Endothelial cell of umbilical vein (primary cell): ENCODE measurements around the gene CSMD2. TPM values are rescaled to one million over a fixed set of nuclear protein-coding genes. Genes with fewer than 3 reads are reported as not detected.

ENCODE experiments used
- BruUV-seq: library from RNA; stranded (reverse); fragments of 400-500 nt; replicated peaks from 2 replicates; lab custom pipeline; 2021; lab: Mats Ljungman, UMichigan
- CTCF ChIA-PET: fragments of 300-600, 350-600 bp; sonication (Branson Sonifier 250); formaldehyde crosslinking; loops from one replicate; lab custom pipeline; 2021; ENCODE audit warnings: antibody characterized with exemption, inconsistent platforms; lab: Charles Lee
- POLR2A ChIA-PET: fragments of 300-600, 350-600 bp; sonication (Branson Sonifier 250); formaldehyde crosslinking; loops from one replicate; lab custom pipeline; 2021; ENCODE audit warnings: antibody characterized with exemption, inconsistent platforms; lab: Charles Lee
- DNase-seq: peaks from one replicate; pipeline ENCODE4 v3.0.0-alpha.2; 2011; ENCODE audit warnings: low read depth, low spot score
- FAIRE-seq: peaks from 2 replicates; lab custom pipeline; 2011; peaks lifted over from hg19 to GRCh38; lab: Jason Lieb, UNC
- H2AFZ ChIP-seq: 2 replicates; pipeline ENCODE4 v1.6.0; 2012; ENCODE audit warnings: low read depth, low read length, control low read depth, inconsistent platforms
- H3K27ac ChIP-seq: 2 replicates; pipeline ENCODE4 v1.5.1; 2011; ENCODE audit warnings: low read depth, mild to moderate bottlenecking, control low read depth, low read length, moderate library complexity; ENCODE audit not compliant: insufficient read depth
- H3K27me3 ChIP-seq, 2 experiments: 2 replicates each; pipeline versions ENCODE4 v1.6.0 to v1.6.1; 2011; ENCODE audit warnings: low read length in 2 of 2, mixed read lengths in 1 of 2; ENCODE audit not compliant: control insufficient read depth in 2 of 2, insufficient read depth in 2 of 2
- H3K36me3 ChIP-seq, 2 experiments: 2 replicates in 1 of 2; 3 replicates in 1 of 2; pipeline ENCODE4 v1.5.1; 2011; ENCODE audit warnings: low read length in 2 of 2, mild to moderate bottlenecking in 1 of 2, moderate library complexity in 1 of 2; ENCODE audit not compliant: control insufficient read depth in 2 of 2, insufficient read depth in 2 of 2; ENCODE audit errors: extremely low read depth in 1 of 2
- H3K4me1 ChIP-seq: 3 replicates; pipeline ENCODE4 v1.5.1; 2011; ENCODE audit warnings: mild to moderate bottlenecking, low read length; ENCODE audit not compliant: control insufficient read depth, insufficient read depth; ENCODE audit errors: extremely low read depth
- H3K4me2 ChIP-seq: 2 replicates; pipeline ENCODE4 v1.6.1; 2011; ENCODE audit warnings: low read length, control low read depth, mixed read lengths; ENCODE audit not compliant: insufficient read depth
- H3K4me3 ChIP-seq, 3 experiments: fragments of 200-600 bp in 1 of 3; sonication (generic), shearing (Covaris generic) in 1 of 3; replicated peaks in 1 of 3; 2 replicates each; pipeline ENCODE4 v1.5.1; 2011 to 2016; ENCODE audit warnings: control low read depth in 3 of 3, low read length in 3 of 3, mild to moderate bottlenecking in 2 of 3, inconsistent platforms in 1 of 3, low read depth in 1 of 3, moderate library complexity in 1 of 3; ENCODE audit not compliant: insufficient read depth in 1 of 3
- H3K79me2 ChIP-seq: 2 replicates; pipeline ENCODE4 v1.6.0; 2012; ENCODE audit warnings: low read length, inconsistent platforms; ENCODE audit not compliant: control insufficient read depth, insufficient read depth
- H3K9ac ChIP-seq: replicated peaks from 2 replicates; pipeline ENCODE3; 2011; ENCODE audit warnings: low read length, control low read depth; ENCODE audit not compliant: insufficient read depth; ENCODE audit errors: extremely low read depth
- H3K9me1 ChIP-seq: replicated peaks from 3 replicates; pipeline ENCODE4 v1.6.0; 2011; ENCODE audit warnings: mild to moderate bottlenecking, low read length; ENCODE audit not compliant: control insufficient read depth, insufficient read depth; ENCODE audit errors: extremely low read depth
- H3K9me3 ChIP-seq: replicated peaks from 2 replicates; pipeline ENCODE4 v1.5.1; 2012; ENCODE audit warnings: low read length, inconsistent platforms; ENCODE audit not compliant: control insufficient read depth, insufficient read depth
- H4K20me1 ChIP-seq: replicated peaks from 2 replicates; pipeline ENCODE3; 2011; ENCODE audit warnings: mild to moderate bottlenecking, low read length; ENCODE audit not compliant: control insufficient read depth, insufficient read depth; ENCODE audit errors: extremely low read depth
- CTCF ChIP-seq, 2 donors: IDR thresholded peaks; 1 replicate in 1 of 2; 2 replicates in 1 of 2; pipeline ENCODE4 v1.5.1; 2011; ENCODE audit warnings: low read length in 2 of 2, mild to moderate bottlenecking in 2 of 2, moderate library complexity in 2 of 2, control low read depth in 1 of 2, inconsistent platforms in 1 of 2, low read depth in 1 of 2; ENCODE audit not compliant: insufficient read depth in 1 of 2; ENCODE audit errors: extremely low read depth in 1 of 2
- EZH2 ChIP-seq: IDR thresholded peaks from 2 replicates; pipeline ENCODE4 v1.6.1; 2012; ENCODE audit warnings: borderline replicate concordance, low read depth, mild to moderate bottlenecking, moderate library complexity, low read length, inconsistent platforms; ENCODE audit not compliant: severe bottlenecking
- FOS ChIP-seq: IDR thresholded peaks from 2 replicates; pipeline ENCODE4 v1.6.1; 2011; ENCODE audit warnings: mild to moderate bottlenecking, low read length, moderate library complexity, borderline replicate concordance; ENCODE audit not compliant: insufficient read depth
- GATA2 ChIP-seq: IDR thresholded peaks from 2 replicates; pipeline ENCODE4 v1.7.0; 2011; ENCODE audit warnings: low read depth, mild to moderate bottlenecking, moderate library complexity, mixed read lengths, low read length; ENCODE audit not compliant: insufficient read length, insufficient read depth
- JUN ChIP-seq: IDR thresholded peaks from 2 replicates; pipeline ENCODE4 v1.6.1; 2011; ENCODE audit warnings: borderline replicate concordance, low read depth; ENCODE audit not compliant: insufficient read length, insufficient read depth
- MAX ChIP-seq: IDR thresholded peaks from 2 replicates; pipeline ENCODE4 v1.6.1; 2011; ENCODE audit not compliant: insufficient read depth, insufficient read length
- MYC ChIP-seq: IDR thresholded peaks from one replicate; pipeline ENCODE4 v1.6.1; 2011; ENCODE audit warnings: mild to moderate bottlenecking, low read depth, low read length
- POLR2A ChIP-seq: IDR thresholded peaks from 2 replicates; pipeline ENCODE4 v1.6.1; 2012; ENCODE audit warnings: low read depth, mild to moderate bottlenecking, control low read depth, low read length
- POLR2AphosphoS5 ChIP-seq: IDR thresholded peaks from 2 replicates; pipeline ENCODE4 v1.6.1; 2012; ENCODE audit warnings: low read depth, mild to moderate bottlenecking, control low read depth, low read length, moderate library complexity; ENCODE audit not compliant: insufficient read depth
- dilution Hi-C: fragments of 300-500 bp; cut with MboI; formaldehyde crosslinking; loops from one replicate; pipeline ENCODE4 v1.15.0; 2019; ENCODE audit warnings: low sequenced_read_pairs; ENCODE audit not compliant: extremely low pct_ligation_motif_present
- intact Hi-C: fragments of 100-400 bp; cut with micrococcal nuclease; formaldehyde crosslinking; loops from one replicate; pipeline ENCODE4 v1.10.0; 2022
- polyA plus RNA-seq, 4 experiments: library from polyadenylated mRNA; depleted of rRNA in 3 of 4; stranded (reverse) in 3 of 4; unstranded in 1 of 4; fragments of >200 nt; gene quantifications; 2 replicates each; pipeline versions ENCODE4 v1.2.1 to v1.2.3, GENCODE V29; 2011 to 2012; ENCODE audit warnings: missing spikeins in 1 of 4
- total RNA-seq: library from RNA; stranded (reverse); gene quantifications from 2 replicates; pipeline ENCODE4 v1.2.3, GENCODE V29; 2021

CSMD2 gene
- total and polyA plus RNA-seq, 2 donors (not counting 3 experiments of a cell fraction or from before 2014, with no cell fraction given) = under 0.01 TPM; not detected in 1

GRCh38 chr1:33714421-33714820 is 450.6 kb downstream of the CSMD2 start:
- no peak overlapping the region for H3K27ac ChIP-seq
- no peak overlapping the region for H2AFZ ChIP-seq
- H3K4me3 ChIP-seq = no peak overlapping the region
- no peaks in the 10 kb centered on the region for H3K4me1 ChIP-seq
- no TSS peak for BruUV-seq
- no peak overlapping the region for H3K9ac ChIP-seq
- intact Hi-C loops = no loop called here
- no peaks in the 10 kb centered on the region for H3K27me3 ChIP-seq
- no peak for DNase-seq
- H3K9me3 ChIP-seq = no peaks in the 10 kb centered on the region
- H3K4me2 ChIP-seq = no peak overlapping the region
- ChIA-PET CTCF (no interaction called here), POLR2A (no interaction called here)
- H3K36me3 ChIP-seq = no peaks in the 10 kb centered on the region
- no peaks in the 10 kb centered on the region for H3K79me2 ChIP-seq
- no peak for FAIRE-seq
- no peaks in the 10 kb centered on the region for H4K20me1 ChIP-seq
- dilution Hi-C loops = no loop called here
- H3K9me1 ChIP-seq = no peaks in the 10 kb centered on the region
- TF ChIP-seq GATA2 (no peak), POLR2AphosphoS5 (no peak), FOS (no peak), CTCF (IDR thresholded peaks at IDR 0.05; ENCODE audit: extremely low read depth in 1 of 2, insufficient read depth in 1 of 2, low read depth in 1 of 2, low read length in 2 of 2) (no peak), JUN (no peak), POLR2A (no peak), MYC (no peak), MAX (no peak), EZH2 (no peak)
